HepG2 (cell line): ENCODE measurements around the gene ADH1C. TPM values are rescaled to one million over a fixed set of nuclear protein-coding genes. Genes with fewer than 3 reads are reported as not detected.
A peak's percentile ranks its signal among the peaks of the same experiment; 100 is the strongest.

ENCODE experiments used
- BCL6 ChIP-seq: IDR thresholded peaks from 2 replicates; pipeline ENCODE4 v1.6.1; 2016; ENCODE audit warnings: missing genetic modification reagents, missing compliant biosample characterization
- GATAD2A ChIP-seq: IDR thresholded peaks from 2 replicates; pipeline ENCODE4 v1.6.1; 2016
- GTF3A ChIP-seq: sonication (generic); formaldehyde crosslinking; conservative IDR thresholded peaks from 2 replicates; pipeline ENCODE4 v1.4.0; 2020; ENCODE audit warnings: mild to moderate bottlenecking, missing genetic modification reagents
- GZF1 ChIP-seq: sonication (generic); formaldehyde crosslinking; IDR thresholded peaks from 2 replicates; pipeline ENCODE4 v1.5.1; 2020; ENCODE audit warnings: mild to moderate bottlenecking, missing genetic modification reagents
- HDAC1 ChIP-seq: sonication (generic); formaldehyde crosslinking; IDR thresholded peaks from 2 replicates; pipeline ENCODE4 v1.5.1; 2020; ENCODE audit warnings: mild to moderate bottlenecking, missing genetic modification reagents
- IRX3 ChIP-seq: sonication (generic); formaldehyde crosslinking; IDR thresholded peaks from 2 replicates; pipeline ENCODE4 v1.8.1; 2023; ENCODE audit warnings: mild to moderate bottlenecking, low read depth, missing genetic modification reagents, borderline replicate concordance
- LCORL ChIP-seq, 2 experiments: fragments of 450-650 bp in 1 of 2; sonication (generic) in 1 of 2; formaldehyde crosslinking in 1 of 2; IDR thresholded peaks; 2 replicates each; pipeline versions ENCODE4 v1.5.0 to v1.6.1; 2017 to 2020; ENCODE audit warnings: antibody characterized with exemption in 1 of 2, missing genetic modification reagents in 1 of 2
- MIER2 ChIP-seq: IDR thresholded peaks from 2 replicates; pipeline ENCODE4 v1.6.1; 2016; ENCODE audit warnings: missing biosample characterization, missing genetic modification reagents
- SCMH1 ChIP-seq: sonication (generic); formaldehyde crosslinking; IDR thresholded peaks from 2 replicates; pipeline ENCODE4 v1.9.0; 2021; ENCODE audit warnings: missing genetic modification reagents, mild to moderate bottlenecking, borderline replicate concordance
- SETDB1 ChIP-seq: sonication (generic); formaldehyde crosslinking; IDR thresholded peaks from 2 replicates; pipeline ENCODE4 v1.5.1; 2020; ENCODE audit warnings: missing genetic modification reagents, mild to moderate bottlenecking, borderline replicate concordance
- TEAD3 ChIP-seq: optimal IDR thresholded peaks from 2 replicates; pipeline ENCODE3; 2016; ENCODE audit warnings: borderline replicate concordance
- TSC22D2 ChIP-seq: sonication (generic); formaldehyde crosslinking; IDR thresholded peaks from 2 replicates; pipeline ENCODE4 v1.5.1; 2020; ENCODE audit warnings: missing genetic modification reagents, mild to moderate bottlenecking, borderline replicate concordance
- ZFP82 ChIP-seq: sonication (generic); formaldehyde crosslinking; IDR thresholded peaks from 2 replicates; pipeline ENCODE4 v1.5.1; 2020; ENCODE audit warnings: mild to moderate bottlenecking, missing genetic modification reagents, borderline replicate concordance
- ZMYM4 ChIP-seq: sonication (generic); formaldehyde crosslinking; IDR thresholded peaks from 2 replicates; pipeline ENCODE4 v1.8.1; 2023; ENCODE audit warnings: mild to moderate bottlenecking, missing genetic modification reagents
- ZNF180 ChIP-seq: sonication (generic); formaldehyde crosslinking; IDR thresholded peaks from 2 replicates; pipeline ENCODE4 v1.4.0; 2020; ENCODE audit warnings: low read depth, missing genetic modification reagents, borderline replicate concordance
- ZNF264 ChIP-seq: sonication (generic); formaldehyde crosslinking; IDR thresholded peaks from 2 replicates; pipeline ENCODE4 v1.4.0; 2020; ENCODE audit warnings: missing genetic modification reagents
- ZNF549 ChIP-seq: sonication (generic); formaldehyde crosslinking; IDR thresholded peaks from 2 replicates; pipeline ENCODE4 v1.5.0; 2020; ENCODE audit warnings: missing genetic modification reagents
- ZNF883 ChIP-seq: sonication (generic); formaldehyde crosslinking; IDR thresholded peaks from 2 replicates; pipeline ENCODE4 v1.5.1; 2020; ENCODE audit warnings: mild to moderate bottlenecking, missing genetic modification reagents; ENCODE audit errors: not compliant biosample characterization
- polyA plus RNA-seq, 8 experiments: library from polyadenylated mRNA; depleted of rRNA in 3 of 8; stranded (reverse) in 7 of 8; unstranded in 1 of 8; fragments of >200 nt; fragmentation: Illumina TruSeq in 4 of 8; extraction: Trizol in 4 of 8; gene quantifications; 2 replicates each; pipeline versions ENCODE4 v1.2.1 to v1.2.3, GENCODE V29; 2011 to 2016; ENCODE audit warnings: low read depth in 4 of 8, missing spikeins in 1 of 8, mixed read lengths in 1 of 8; ENCODE audit not compliant: insufficient read depth in 1 of 8
- total RNA-seq, 5 experiments: library from RNA; depleted of rRNA; stranded (reverse); fragments of >200 nt; fragmentation: Illumina TruSeq; extraction: Trizol; gene quantifications; 2 replicates each; pipeline ENCODE4 v1.2.3, GENCODE V29; 2016; ENCODE audit warnings: low read depth in 1 of 5
- TF ChIP-seq, protein P1 (sequence below): sonication (generic); formaldehyde crosslinking; IDR thresholded peaks from 2 replicates; pipeline ENCODE4 v1.4.0; 2020; ENCODE audit warnings: mild to moderate bottlenecking, low read depth, missing genetic modification reagents
- TF ChIP-seq, protein P2 (sequence below): sonication (generic); formaldehyde crosslinking; IDR thresholded peaks from 2 replicates; pipeline ENCODE4 v1.8.1; 2023; ENCODE audit warnings: mild to moderate bottlenecking, missing genetic modification reagents
- TF ChIP-seq, protein P3 (sequence below): sonication (generic); formaldehyde crosslinking; IDR thresholded peaks from 2 replicates; pipeline ENCODE4 v1.4.0; 2020; ENCODE audit warnings: missing genetic modification reagents
- TF ChIP-seq, protein P4 (sequence below): IDR thresholded peaks from 2 replicates; pipeline ENCODE4 v1.6.1; 2018; ENCODE audit warnings: missing genetic modification reagents
- TF ChIP-seq, protein P5 (sequence below): sonication (generic); formaldehyde crosslinking; IDR thresholded peaks from 2 replicates; pipeline ENCODE4 v1.5.0; 2020; ENCODE audit warnings: missing genetic modification reagents

Gene ADH1C
- total and polyA plus RNA-seq, 2 of the 13 experiments (the other 11 are each of a cell fraction or from before 2014, with no cell fraction given) = not detected

DNA sequence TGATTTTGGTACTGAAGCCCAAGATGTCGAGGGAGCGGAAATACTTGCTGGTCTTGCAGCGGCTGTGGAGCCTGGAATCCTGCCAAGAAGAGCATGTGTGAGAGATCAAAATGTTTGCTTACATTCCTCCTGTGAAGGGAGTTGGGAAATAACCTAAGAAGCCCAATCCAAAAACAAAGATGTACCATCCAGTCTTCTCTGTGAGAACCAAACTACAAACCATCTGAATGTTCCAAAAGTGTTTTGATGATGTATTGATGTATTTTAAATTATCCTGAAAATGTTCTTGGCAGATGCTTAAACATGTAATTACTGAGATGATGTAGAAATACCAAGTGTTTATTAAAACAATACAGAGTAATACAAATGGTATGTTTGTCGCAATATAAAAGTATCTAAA lies 51.6 kb downstream of the ADH1C start (continued):
- TF ChIP-seq SETDB1 (CRISPR knock-in tag) (no peak), ZMYM4 (CRISPR knock-in tag) (0 out of 2 replicates have a peak, but pooled peaks have one; percentile 17), BCL6 (CRISPR knock-in tag) (no peak), SCMH1 (CRISPR knock-in tag) (no peak), MIER2 (CRISPR knock-in tag) (no peak), ZNF549 (no peak), ZNF264 (CRISPR knock-in tag) (no peak), LCORL (IDR thresholded peaks at IDR 0.05) (no peak), LCORL (CRISPR knock-in tag; IDR thresholded peaks at IDR 0.05) (peak; percentile 37; the same call in 1 of the 2 replicates), GATAD2A (CRISPR knock-in tag) (peak; percentile 35; the same call in 1 of the 2 replicates), HDAC1 (CRISPR knock-in tag) (no peak), GTF3A (CRISPR knock-in tag) (no peak), ZFP82 (CRISPR knock-in tag) (no peak), IRX3 (CRISPR knock-in tag) (no peak), ZNF180 (CRISPR knock-in tag) (no peak), ZNF883 (no peak), TEAD3 (CRISPR knock-in tag) (peak; percentile 40), GZF1 (CRISPR knock-in tag) (no peak), TSC22D2 (CRISPR knock-in tag) (no peak)
- TF ChIP-seq, protein P1, sequence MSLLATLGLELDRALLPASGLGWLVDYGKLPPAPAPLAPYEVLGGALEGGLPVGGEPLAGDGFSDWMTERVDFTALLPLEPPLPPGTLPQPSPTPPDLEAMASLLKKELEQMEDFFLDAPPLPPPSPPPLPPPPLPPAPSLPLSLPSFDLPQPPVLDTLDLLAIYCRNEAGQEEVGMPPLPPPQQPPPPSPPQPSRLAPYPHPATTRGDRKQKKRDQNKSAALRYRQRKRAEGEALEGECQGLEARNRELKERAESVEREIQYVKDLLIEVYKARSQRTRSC = no peak
- TF ChIP-seq, protein P2, sequence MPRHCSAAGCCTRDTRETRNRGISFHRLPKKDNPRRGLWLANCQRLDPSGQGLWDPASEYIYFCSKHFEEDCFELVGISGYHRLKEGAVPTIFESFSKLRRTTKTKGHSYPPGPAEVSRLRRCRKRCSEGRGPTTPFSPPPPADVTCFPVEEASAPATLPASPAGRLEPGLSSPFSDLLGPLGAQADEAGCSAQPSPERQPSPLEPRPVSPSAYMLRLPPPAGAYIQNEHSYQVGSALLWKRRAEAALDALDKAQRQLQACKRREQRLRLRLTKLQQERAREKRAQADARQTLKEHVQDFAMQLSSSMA = no peak
- TF ChIP-seq, protein P3, sequence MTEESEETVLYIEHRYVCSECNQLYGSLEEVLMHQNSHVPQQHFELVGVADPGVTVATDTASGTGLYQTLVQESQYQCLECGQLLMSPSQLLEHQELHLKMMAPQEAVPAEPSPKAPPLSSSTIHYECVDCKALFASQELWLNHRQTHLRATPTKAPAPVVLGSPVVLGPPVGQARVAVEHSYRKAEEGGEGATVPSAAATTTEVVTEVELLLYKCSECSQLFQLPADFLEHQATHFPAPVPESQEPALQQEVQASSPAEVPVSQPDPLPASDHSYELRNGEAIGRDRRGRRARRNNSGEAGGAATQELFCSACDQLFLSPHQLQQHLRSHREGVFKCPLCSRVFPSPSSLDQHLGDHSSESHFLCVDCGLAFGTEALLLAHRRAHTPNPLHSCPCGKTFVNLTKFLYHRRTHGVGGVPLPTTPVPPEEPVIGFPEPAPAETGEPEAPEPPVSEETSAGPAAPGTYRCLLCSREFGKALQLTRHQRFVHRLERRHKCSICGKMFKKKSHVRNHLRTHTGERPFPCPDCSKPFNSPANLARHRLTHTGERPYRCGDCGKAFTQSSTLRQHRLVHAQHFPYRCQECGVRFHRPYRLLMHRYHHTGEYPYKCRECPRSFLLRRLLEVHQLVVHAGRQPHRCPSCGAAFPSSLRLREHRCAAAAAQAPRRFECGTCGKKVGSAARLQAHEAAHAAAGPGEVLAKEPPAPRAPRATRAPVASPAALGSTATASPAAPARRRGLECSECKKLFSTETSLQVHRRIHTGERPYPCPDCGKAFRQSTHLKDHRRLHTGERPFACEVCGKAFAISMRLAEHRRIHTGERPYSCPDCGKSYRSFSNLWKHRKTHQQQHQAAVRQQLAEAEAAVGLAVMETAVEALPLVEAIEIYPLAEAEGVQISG = no peak
- TF ChIP-seq, protein P4, sequence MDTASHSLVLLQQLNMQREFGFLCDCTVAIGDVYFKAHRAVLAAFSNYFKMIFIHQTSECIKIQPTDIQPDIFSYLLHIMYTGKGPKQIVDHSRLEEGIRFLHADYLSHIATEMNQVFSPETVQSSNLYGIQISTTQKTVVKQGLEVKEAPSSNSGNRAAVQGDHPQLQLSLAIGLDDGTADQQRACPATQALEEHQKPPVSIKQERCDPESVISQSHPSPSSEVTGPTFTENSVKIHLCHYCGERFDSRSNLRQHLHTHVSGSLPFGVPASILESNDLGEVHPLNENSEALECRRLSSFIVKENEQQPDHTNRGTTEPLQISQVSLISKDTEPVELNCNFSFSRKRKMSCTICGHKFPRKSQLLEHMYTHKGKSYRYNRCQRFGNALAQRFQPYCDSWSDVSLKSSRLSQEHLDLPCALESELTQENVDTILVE = no peak
- TF ChIP-seq, protein P5, sequence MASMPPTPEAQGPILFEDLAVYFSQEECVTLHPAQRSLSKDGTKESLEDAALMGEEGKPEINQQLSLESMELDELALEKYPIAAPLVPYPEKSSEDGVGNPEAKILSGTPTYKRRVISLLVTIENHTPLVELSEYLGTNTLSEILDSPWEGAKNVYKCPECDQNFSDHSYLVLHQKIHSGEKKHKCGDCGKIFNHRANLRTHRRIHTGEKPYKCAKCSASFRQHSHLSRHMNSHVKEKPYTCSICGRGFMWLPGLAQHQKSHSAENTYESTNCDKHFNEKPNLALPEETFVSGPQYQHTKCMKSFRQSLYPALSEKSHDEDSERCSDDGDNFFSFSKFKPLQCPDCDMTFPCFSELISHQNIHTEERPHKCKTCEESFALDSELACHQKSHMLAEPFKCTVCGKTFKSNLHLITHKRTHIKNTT (CRISPR knock-in tag) = no peak
